PC-9 (cell line): Measurements from ENCODE around the gene PBX1. TPM values are rescaled to one million over a fixed set of nuclear protein-coding genes. Genes with fewer than 3 reads are reported as not detected.

Experiments
- BruUV-seq: library from RNA; stranded (reverse); fragments of 400-500 nt; replicated peaks from 2 replicates; lab custom pipeline; 2021; lab: Mats Ljungman, UMichigan
- CTCF ChIA-PET: fragments of 300-600 bp; sonication (Branson Sonifier 250); formaldehyde crosslinking; loops from one replicate; lab custom pipeline; 2022; ENCODE audit warnings: antibody characterized with exemption; lab: Charles Lee
- POLR2A ChIA-PET: fragments of 300-600 bp; sonication (Branson Sonifier 250); formaldehyde crosslinking; loops from one replicate; lab custom pipeline; 2022; ENCODE audit warnings: antibody characterized with exemption; ENCODE audit not compliant: unreplicated experiment; lab: Charles Lee
- DNase-seq, 2 experiments: peaks; one replicate each; pipeline versions ENCODE4 v3.0.0 to v3.0.0-alpha.2; 2015 to 2022; ENCODE audit warnings: mixed read lengths in 1 of 2
- H2AFZ ChIP-seq: fragments of 200-600 bp; sonication (generic); 2 replicates; pipeline ENCODE4 v1.8.1; 2017; ENCODE audit warnings: antibody characterized with exemption
- H3F3A ChIP-seq: fragments of 200-600 bp; sonication (generic); 2 replicates; pipeline ENCODE4 v1.8.1; 2017; ENCODE audit warnings: antibody characterized with exemption, mild to moderate bottlenecking, low read depth; ENCODE audit not compliant: insufficient read depth
- H3K27ac ChIP-seq: fragments of 200-600 bp; sonication (generic); 2 replicates; pipeline ENCODE4 v1.6.1; 2016; ENCODE audit warnings: mixed run types
- H3K27me3 ChIP-seq: fragments of 200-600 bp; sonication (generic); 2 replicates; pipeline ENCODE4 v1.6.1; 2016; ENCODE audit warnings: low read depth, mixed run types; ENCODE audit not compliant: insufficient read depth
- H3K36me3 ChIP-seq: fragments of 200-600 bp; sonication (generic); 2 replicates; pipeline ENCODE4 v1.6.1; 2016; ENCODE audit warnings: low read depth, mixed run types
- H3K4me1 ChIP-seq: fragments of 200-600 bp; sonication (generic); replicated peaks from 2 replicates; pipeline ENCODE4 v1.6.1; 2016; ENCODE audit warnings: mixed run types; ENCODE audit not compliant: insufficient read depth
- H3K4me2 ChIP-seq: fragments of 200-600 bp; sonication (generic); 2 replicates; pipeline ENCODE4 v1.6.1; 2017; ENCODE audit warnings: mixed run types
- H3K4me3 ChIP-seq: fragments of 200-600 bp; sonication (generic); 2 replicates; pipeline ENCODE4 v1.6.1; 2016; ENCODE audit warnings: mixed run types
- H3K79me2 ChIP-seq: fragments of 200-600 bp; sonication (generic); 2 replicates; pipeline ENCODE4 v1.6.1; 2017; ENCODE audit warnings: low read depth, mixed run types
- H3K9me2 ChIP-seq: fragments of 200-600 bp; sonication (generic); 2 replicates; pipeline ENCODE4 v1.8.1; 2017; ENCODE audit warnings: mild to moderate bottlenecking; ENCODE audit not compliant: insufficient read depth
- H3K9me3 ChIP-seq: fragments of 200-600 bp; sonication (generic); 2 replicates; pipeline ENCODE4 v1.8.1; 2016; ENCODE audit warnings: low read depth; ENCODE audit not compliant: insufficient read depth
- H4K20me1 ChIP-seq: fragments of 200-600 bp; sonication (generic); 2 replicates; pipeline ENCODE4 v1.8.1; 2017; ENCODE audit not compliant: insufficient read depth
- CTCF ChIP-seq: fragments of 200-600 bp; sonication (generic); conservative IDR thresholded peaks from 2 replicates; pipeline ENCODE4 v1.6.1; 2017; ENCODE audit warnings: mixed run types, antibody characterized with exemption, mild to moderate bottlenecking, moderate library complexity
- EZH2 ChIP-seq: fragments of 200-600 bp; sonication (generic); IDR thresholded peaks from 2 replicates; pipeline ENCODE4 v1.8.0; 2017; ENCODE audit warnings: antibody characterized with exemption, low read depth
- intact Hi-C: fragments of 100-400 bp; cut with micrococcal nuclease; formaldehyde crosslinking; loops from one replicate; pipeline ENCODE4 v1.10.0; 2022; ENCODE audit not compliant: unreplicated experiment
- total RNA-seq: library from RNA; stranded (reverse); gene quantifications from 2 replicates; pipeline ENCODE4 v1.2.3, GENCODE V29; 2021

The PBX1 gene
- total RNA-seq, 1 experiment from 2014 or later: 57.7 TPM

GRCh38 chr1:164821648-164822047 is 262.7 kb downstream of the PBX1 start:
- no peaks in the 10 kb centered on the region for H3F3A ChIP-seq
- DNase-seq: no peak
- H3K9me2 ChIP-seq: no peaks in the 10 kb centered on the region
- no peak overlapping the region for H3K4me2 ChIP-seq
- H3K4me1 ChIP-seq: no peaks in the 10 kb centered on the region
- no peaks in the 10 kb centered on the region for H3K27me3 ChIP-seq
- no peak overlapping the region for H3K27ac ChIP-seq
- TF ChIP-seq CTCF (no peak), EZH2 (no peak)
- intact Hi-C loops: no loop called here
- ChIA-PET CTCF (no interaction called here), POLR2A (no interaction called here)
- 0 out of 2 replicates have a peak, but pooled peaks cover 2% of the 10 kb centered on the region for H4K20me1 ChIP-seq
- H3K4me3 ChIP-seq: no peak overlapping the region
- no peak overlapping the region for H2AFZ ChIP-seq
- no peaks in the 10 kb centered on the region; the same call in 1 of the 2 replicates for H3K36me3 ChIP-seq
- no TSS peak for BruUV-seq
- no peaks in the 10 kb centered on the region for H3K79me2 ChIP-seq
- no peaks in the 10 kb centered on the region for H3K9me3 ChIP-seq

GRCh38 chr1:164823486-164824279 is 264.7 kb downstream of the PBX1 start:
- TF ChIP-seq CTCF: no peak
- no peak for TF ChIP-seq EZH2
- Histone ChIP-seq H4K20me1 (0 out of 2 replicates have a peak, but pooled peaks cover 2% of the 10 kb centered on the region), H3K9me3 (no peaks in the 10 kb centered on the region), H3K9me2 (no peaks in the 10 kb centered on the region), H3K4me3 (no peak overlapping the region), H2AFZ (no peak overlapping the region), H3K27ac (no peak overlapping the region), H3K36me3 (peaks cover 4% of the 10 kb centered on the region; the same call in 1 of the 2 replicates), H3F3A (no peaks in the 10 kb centered on the region), H3K4me1 (no peaks in the 10 kb centered on the region), H3K79me2 (no peaks in the 10 kb centered on the region), H3K27me3 (no peaks in the 10 kb centered on the region), H3K4me2 (no peak overlapping the region)
- ChIA-PET POLR2A (no interaction called here), CTCF (interaction anchor here (0.7 kb wide), 1 partner anchor 128 kb away, joined by 11 read pairs; no protein-coding TSS in a partner anchor)
- intact Hi-C loops: no loop called here
- BruUV-seq: no TSS peak
- no peak for DNase-seq

- H4K20me1 ChIP-seq: 0 out of 2 replicates have a peak, but pooled peaks cover 2% of the 10 kb centered on the region
- DNase-seq: no peak
- H3K9me2 ChIP-seq: no peaks in the 10 kb centered on the region
- no peak overlapping the region for H3K27ac ChIP-seq
- no peaks in the 10 kb centered on the region for H3K79me2 ChIP-seq
- no peaks in the 10 kb centered on the region for H3K4me1 ChIP-seq
- ChIA-PET CTCF (no interaction called here), POLR2A (no interaction called here)
- no peak for TF ChIP-seq CTCF
- TF ChIP-seq EZH2: no peak
- no peak overlapping the region for H3K4me3 ChIP-seq
- H3K27me3 ChIP-seq: no peaks in the 10 kb centered on the region
- intact Hi-C loops: no loop called here
- H2AFZ ChIP-seq: no peak overlapping the region
- H3K36me3 ChIP-seq: peaks cover 4% of the 10 kb centered on the region; the same call in 1 of the 2 replicates
- H3F3A ChIP-seq: no peaks in the 10 kb centered on the region
- no peaks in the 10 kb centered on the region for H3K9me3 ChIP-seq
- H3K4me2 ChIP-seq: no peak overlapping the region
- no TSS peak for BruUV-seq
These were observed 265.6 kb downstream of the PBX1 start for GRCh38 chr1:164824542-164824941.
